K562 (cell line): Measurements from ENCODE around the gene HNRNPF. TPM values are rescaled to one million over a fixed set of nuclear protein-coding genes. Genes with fewer than 3 reads are reported as not detected.

Source experiments
- ATAC-seq: fragments of 200-7000 bp; cut with Tn5 transposase; 3 replicates; pipeline ENCODE4 v1.9.1; 2020; ENCODE audit warnings: moderate library complexity
- BruUV-seq: library from RNA; stranded (reverse); fragments of 400-500 nt; replicated peaks from 2 replicates; lab custom pipeline; 2021; lab: Mats Ljungman, UMichigan
- CTCF ChIA-PET: fragments of 300-600 bp; formaldehyde crosslinking; extraction: SDS; loops from one replicate; lab custom pipeline; 2021; ENCODE audit warnings: low intra/inter-chr PET ratio; lab: Yijun Ruan, JAX
- POLR2A ChIA-PET: fragments of 300-600, 350-650 bp; sonication (Branson Sonifier 250); formaldehyde crosslinking; extraction: SDS; loops from one replicate; lab custom pipeline; 2021; ENCODE audit warnings: antibody characterized with exemption, inconsistent platforms; lab: Yijun Ruan, JAX
- DNase-seq, 4 experiments: peaks; one replicate each; pipeline versions ENCODE4 v3.0.0 to v3.0.0-alpha.2; 2011 to 2018; ENCODE audit warnings: low spot score in 3 of 4, mixed read lengths in 3 of 4; ENCODE audit errors: extremely low read depth in 1 of 4
- FAIRE-seq: peaks from 2 replicates; lab custom pipeline; 2011; peaks lifted over from hg19 to GRCh38; lab: Jason Lieb, UNC
- H2AFZ ChIP-seq: 2 replicates; pipeline ENCODE4 v1.6.0; 2011; ENCODE audit warnings: low read depth, low read length, control low read depth, inconsistent platforms
- H3K27ac ChIP-seq: fragments of 200-600 bp; 3 replicates; pipeline ENCODE4 v1.8.0; 2011; ENCODE audit warnings: low read depth, mild to moderate bottlenecking, control low read depth, inconsistent platforms, low read length, moderate library complexity, mixed read lengths; ENCODE audit errors: extremely low read depth
- H3K27me3 ChIP-seq, 2 experiments: fragments of 300-600 bp in 1 of 2; 2 replicates in 1 of 2; 3 replicates in 1 of 2; pipeline versions ENCODE4 v1.6.0 to v1.8.0; 2011; ENCODE audit warnings: inconsistent platforms in 2 of 2, low read length in 2 of 2, mild to moderate bottlenecking in 1 of 2, mixed read lengths in 1 of 2, moderate library complexity in 1 of 2; ENCODE audit not compliant: control insufficient read depth in 2 of 2, insufficient read depth in 2 of 2
- H3K36me3 ChIP-seq: fragments of 300-600 bp; 3 replicates; pipeline ENCODE4 v1.8.0; 2011; ENCODE audit warnings: mild to moderate bottlenecking, low read length, inconsistent platforms; ENCODE audit not compliant: control insufficient read depth, insufficient read depth
- H3K4me1 ChIP-seq, 2 experiments: fragments of 200-600 bp in 1 of 2; replicated peaks in 1 of 2; 2 replicates in 1 of 2; 3 replicates in 1 of 2; pipeline versions ENCODE4 v1.5.1 to v1.8.0; 2011; ENCODE audit warnings: inconsistent platforms in 2 of 2, low read length in 2 of 2, mild to moderate bottlenecking in 1 of 2, mixed read lengths in 1 of 2, moderate library complexity in 1 of 2; ENCODE audit not compliant: control insufficient read depth in 2 of 2, insufficient read depth in 2 of 2
- H3K4me2 ChIP-seq: 2 replicates; pipeline ENCODE4 v1.6.1; 2011; ENCODE audit warnings: low read length, control low read depth, inconsistent platforms, mixed read lengths; ENCODE audit not compliant: insufficient read depth
- H3K4me3 ChIP-seq: fragments of 200-600 bp; sonication (generic), shearing (Covaris generic); 2 replicates; pipeline ENCODE4 v1.5.1; 2016; ENCODE audit warnings: control low read depth, inconsistent platforms
- H3K79me2 ChIP-seq: fragments of 200-600 bp; 3 replicates; pipeline ENCODE4 v1.8.0; 2011; ENCODE audit warnings: low read length, inconsistent platforms; ENCODE audit not compliant: control insufficient read depth, insufficient read depth
- H3K9ac ChIP-seq, 2 experiments: 2 replicates each; pipeline versions ENCODE4 v1.6.0 to v1.6.1; 2011; ENCODE audit warnings: low read depth in 2 of 2, low read length in 2 of 2, control low read depth in 1 of 2, inconsistent platforms in 1 of 2, mild to moderate bottlenecking in 1 of 2, mixed read lengths in 1 of 2; ENCODE audit not compliant: insufficient read depth in 1 of 2
- H3K9me1 ChIP-seq: one replicate; pipeline ENCODE4 v1.6.0; 2011; ENCODE audit warnings: inconsistent platforms, mild to moderate bottlenecking, low read length, moderate library complexity; ENCODE audit not compliant: control insufficient read depth, insufficient read depth
- H3K9me3 ChIP-seq: replicated peaks from 2 replicates; pipeline ENCODE4 v1.5.1; 2011; ENCODE audit warnings: low read depth, low read length, inconsistent platforms; ENCODE audit not compliant: control insufficient read depth, insufficient read depth
- H4K20me1 ChIP-seq: replicated peaks from 2 replicates; pipeline ENCODE4 v1.6.1; 2011; ENCODE audit warnings: low read length, inconsistent platforms, mixed read lengths; ENCODE audit not compliant: control insufficient read depth, insufficient read depth
- CEBPB ChIP-seq: fragments of 450-650 bp; IDR thresholded peaks from 2 replicates; pipeline ENCODE4 v1.6.1; 2016; ENCODE audit warnings: missing genetic modification characterization, missing compliant biosample characterization
- EHMT2 ChIP-seq: fragments of 450-650 bp; IDR thresholded peaks from 2 replicates; pipeline ENCODE4 v1.6.1; 2018; ENCODE audit warnings: antibody characterized with exemption
- ELF1 ChIP-seq: fragments of 200-800 bp; sonication (Bioruptor generic); IDR thresholded peaks from 2 replicates; pipeline ENCODE4 v1.6.1; 2016; ENCODE audit warnings: missing genetic modification characterization, missing compliant biosample characterization
- FOSL1 ChIP-seq: fragments of 200-800 bp; sonication (Bioruptor generic); conservative IDR thresholded peaks from 2 replicates; pipeline ENCODE4 v1.6.1; 2016; ENCODE audit warnings: missing genetic modification characterization, missing compliant biosample characterization
- MLX ChIP-seq, 2 experiments: fragments of 450-650 bp in 1 of 2; sonication (generic) in 1 of 2; formaldehyde crosslinking; conservative IDR thresholded peaks; 2 replicates each; pipeline versions ENCODE4 v1.4.0 to v1.8.1; 2020 to 2022; ENCODE audit warnings: mild to moderate bottlenecking in 1 of 2, missing genetic modification reagents in 1 of 2
- MTA1 ChIP-seq: fragments of 450-650 bp; IDR thresholded peaks from 2 replicates; pipeline ENCODE4 v1.6.1; 2017; ENCODE audit warnings: borderline replicate concordance
- MYBL2 ChIP-seq, 2 experiments: fragments of 450-650 bp in 1 of 2; sonication (generic) in 1 of 2; formaldehyde crosslinking in 1 of 2; IDR thresholded peaks; 2 replicates each; pipeline versions ENCODE4 v1.6.1 to v1.8.1; 2017 to 2022; ENCODE audit warnings: borderline replicate concordance in 1 of 2, inconsistent platforms in 1 of 2, low read depth in 1 of 2, mild to moderate bottlenecking in 1 of 2, missing genetic modification reagents in 1 of 2, moderate library complexity in 1 of 2
- POLR2H ChIP-seq: IDR thresholded peaks from 2 replicates; pipeline ENCODE4 v1.6.1; 2016; ENCODE audit warnings: missing genetic modification characterization, low read depth, mild to moderate bottlenecking, control low read depth, missing compliant biosample characterization, moderate library complexity
- RBFOX2 ChIP-seq: fragments of 200-400 bp; formaldehyde crosslinking; IDR thresholded peaks from 2 replicates; pipeline ENCODE4 v1.6.1; 2017; ENCODE audit warnings: low read depth, mild to moderate bottlenecking, low read length, moderate library complexity
- THAP12 ChIP-seq: fragments of 250-450 bp; sonication (Bioruptor Pico); IDR thresholded peaks from 2 replicates; pipeline ENCODE4 v1.9.0; 2021; ENCODE audit warnings: mild to moderate bottlenecking, inconsistent platforms
- USF2 ChIP-seq: sonication (generic); formaldehyde crosslinking; IDR thresholded peaks from 2 replicates; pipeline ENCODE4 v1.5.0; 2020; ENCODE audit warnings: missing genetic modification reagents
- VEZF1 ChIP-seq: fragments of 200-800 bp; sonication (Bioruptor generic); IDR thresholded peaks from 2 replicates; pipeline ENCODE4 v1.6.1; 2017; ENCODE audit warnings: missing genetic modification characterization, missing compliant biosample characterization
- WGBS: fragments of 100-300 bp; shearing (Covaris generic); methylation state at CpG from one replicate; pipeline ENCODE4 v1.1.6; 2016; ENCODE audit warnings: low coverage, mixed read lengths; ENCODE audit not compliant: insufficient coverage; ENCODE audit errors: missing lambda C conversion rate; 5-methylcytosine and 5-hydroxymethylcytosine counted together
- in situ Hi-C: fragments of 300-500 bp; cut with MboI; formaldehyde crosslinking; loops from 4 replicates; pipeline ENCODE4 v1.15.0; 2018; ENCODE audit warnings: inconsistent platforms, mixed read lengths
- intact Hi-C: fragments of 100-400 bp; cut with micrococcal nuclease; formaldehyde crosslinking; loops from 2 replicates; pipeline ENCODE4 v1.14.2; 2022
- polyA plus RNA-seq, 8 experiments: library from polyadenylated mRNA; depleted of rRNA in 4 of 8; stranded (reverse) in 5 of 8; unstranded in 3 of 8; fragments of >200 nt; fragmentation: Nextera tagmentation in 2 of 8; fragmentation: Illumina TruSeq in 1 of 8; extraction: Ambion mirVana in 2 of 8; extraction: Trizol in 1 of 8; gene quantifications; 2 replicates each; pipeline versions ENCODE4 v1.2.1 to v1.2.3, GENCODE V29; 2011 to 2014; ENCODE audit warnings: inconsistent platforms in 1 of 8, missing spikeins in 1 of 8
- total RNA-seq, 7 experiments: library from RNA; depleted of rRNA in 6 of 7; stranded (reverse); fragments of >200 nt in 6 of 7; fragmentation: Illumina TruSeq in 2 of 7; extraction: Trizol in 2 of 7; gene quantifications; 2 replicates each; pipeline versions ENCODE4 v1.2.1 to v1.2.3, GENCODE V29; 2011 to 2021; ENCODE audit warnings: low replicate concordance in 1 of 7

HNRNPF gene
- total and polyA plus RNA-seq, 9 of the 15 experiments (the other 6 are each of a cell fraction or from before 2014, with no cell fraction given): 192 to 489 (median 416) TPM

- peaks cover 4% of the 10 kb centered on the region for H3K9me1 ChIP-seq
- no peak overlapping the region for H2AFZ ChIP-seq
- no peaks in the 10 kb centered on the region for H3K27me3 ChIP-seq
- CTCF ChIA-PET: interaction anchor here (1.0 kb wide), 1 partner anchor 63 kb away, joined by 3 read pairs; no protein-coding TSS in a partner anchor
- H3K36me3 ChIP-seq: peaks cover 84% of the 10 kb centered on the region
- peaks cover 78% of the 10 kb centered on the region for H4K20me1 ChIP-seq
- H3K79me2 ChIP-seq: peaks cover 99% of the 10 kb centered on the region
- no peaks in the 10 kb centered on the region for H3K9me3 ChIP-seq
- 39% methylated on average over 5 of the region's 5 CpGs for WGBS
- ATAC-seq (no peak), FAIRE-seq (peak; percentile 32), DNase-seq (peak in 1 of 4 experiments; percentile 20)
- peaks cover 54 to 67% of the 10 kb centered on the region in 2 experiments for H3K4me1 ChIP-seq
- POLR2A ChIA-PET: interaction anchor here (1.0 to 5.4 kb wide), 12 partner anchors 7 to 60 kb away, joined by 3 to 60 read pairs (median 6); partner anchors contain the start of genes HNRNPF and ZNF487
- H3K4me3 ChIP-seq: no peak overlapping the region
- BruUV-seq: no TSS peak
- H3K9ac ChIP-seq: peak overlapping the region; percentile 46 to 49; a peak in 3 of 4 replicates
- in situ Hi-C loops (loop anchor here (5.0 kb wide), 1 partner anchor 53 kb away; no protein-coding TSS in a partner anchor), intact Hi-C loops (loop anchor here (1.0 to 5.0 kb wide), 2 partner anchors 8 to 52 kb away; no protein-coding TSS in a partner anchor)
- peak overlapping the region; percentile 96 for H3K27ac ChIP-seq
- H3K4me2 ChIP-seq: peak overlapping the region; percentile 80
- TF ChIP-seq THAP12 (no peak), FOSL1 (tag) (no peak), USF2 (CRISPR knock-in tag) (no peak), ELF1 (tag) (0 out of 2 replicates have a peak, but pooled peaks have one; percentile 6), VEZF1 (no peak), CEBPB (peak; percentile 97), RBFOX2 (no peak), EHMT2 (no peak), MTA1 (peak; percentile 38; the same call in 1 of the 2 replicates), MYBL2 (IDR thresholded peaks at IDR 0.05; ENCODE audit: low read depth) (0 out of 2 replicates have a peak, but pooled peaks have one; percentile 14), MYBL2 (CRISPR knock-in tag; IDR thresholded peaks at IDR 0.05; ENCODE audit: borderline replicate concordance) (no peak), POLR2H (tag) (no peak), MLX (CRISPR knock-in tag; conservative IDR thresholded peaks at IDR 0.05) (no peak)
These were observed 9.4 kb downstream of the HNRNPF start for GRCh38 chr10:43399320-43400310.
